Right lobe of liver (tissue), 6 donors: ENCODE results near the gene AP4S1. TPM values are rescaled to one million over a fixed set of nuclear protein-coding genes. Genes with fewer than 3 reads are reported as not detected.
A peak's percentile ranks its signal among the peaks of the same experiment; 100 is the strongest.

Experiments
- ATAC-seq, 4 donors: fragments of 200-7000 bp; cut with Tn5 transposase; one replicate each; pipeline ENCODE4 v1.9.1; 2020; ENCODE audit warnings: mild to moderate bottlenecking in 4 of 4, moderate library complexity in 4 of 4
- DNase-seq, 3 donors: peaks; one replicate each; pipeline ENCODE4 v3.0.0-alpha.2; 2020
- H3K27ac ChIP-seq, 3 donors: fragments of 200-600 bp; one replicate each; pipeline ENCODE4 v1.8.0; 2022
- H3K27me3 ChIP-seq, 2 donors: fragments of 200-600 bp; one replicate each; pipeline ENCODE4 v1.8.0; 2022
- H3K36me3 ChIP-seq, 4 donors: fragments of 200-600 bp; sonication (generic) in 1 of 4; one replicate each; pipeline versions ENCODE4 v1.5.1 to v1.8.0; 2017 to 2022; ENCODE audit warnings: control low read depth in 1 of 4
- H3K4me1 ChIP-seq, 4 donors: fragments of 200-600 bp; sonication (generic) in 1 of 4; one replicate each; pipeline versions ENCODE4 v1.5.1 to v1.8.0; 2017 to 2022; ENCODE audit warnings: control low read depth in 1 of 4
- H3K4me3 ChIP-seq, 3 donors: fragments of 200-600 bp; one replicate each; pipeline ENCODE4 v1.8.0; 2022
- H3K9me3 ChIP-seq, 4 donors: fragments of 200-600 bp; sonication (generic) in 1 of 4; one replicate each; pipeline versions ENCODE4 v1.5.1 to v1.8.0; 2017 to 2022; ENCODE audit warnings: control low read depth in 1 of 4
- POLR2A ChIP-seq: fragments of 450-650 bp; IDR thresholded peaks from one replicate; pipeline ENCODE4 v1.6.1; 2017; ENCODE audit warnings: antibody characterized with exemption, mild to moderate bottlenecking
- WGBS: methylation state at CpG from one replicate; pipeline ENCODE4 v1.1.6; 2018; ENCODE audit warnings: low coverage, low lambda C conversion rate; ENCODE audit not compliant: insufficient coverage; ENCODE audit errors: missing lambda C conversion rate; 5-methylcytosine and 5-hydroxymethylcytosine counted together
- intact Hi-C, 2 donors: fragments of 100-400 bp; cut with DNase I; formaldehyde crosslinking; loops; one replicate each; pipeline versions ENCODE4 v1.11.2 to v1.14.1; 2022
- total RNA-seq, 6 experiments: library from RNA; depleted of rRNA in 2 of 6; stranded (reverse); fragments of >200 nt in 2 of 6; fragmentation: NEBNext Ultra II Directional in 3 of 6; extraction: Animal tissue kit (Norgen Biotek cat#: 25700) in 3 of 6; gene quantifications; one replicate each; pipeline versions ENCODE4 v1.1.0 to v1.2.4, GENCODE V29; 2016 to 2023
- TF ChIP-seq, protein P1 (sequence below), 4 donors: fragments of 200-600 bp in 3 of 4; fragments of 450-650 bp in 1 of 4; IDR thresholded peaks; one replicate each; pipeline versions ENCODE4 v1.5.1 to v1.8.0; 2016 to 2022; ENCODE audit warnings: antibody characterized with exemption in 4 of 4, mild to moderate bottlenecking in 2 of 4
- donor health status: DM: no; HTN: yes; CAD: no.
- donor health status: DM: no; HTN: no; CAD: no.
- donor health status: DM: no; HTN: no; CAD: no.
- donor health status: DM: no; HTN: yes; CAD: no.
- donor health status: DM: no; HTN: yes; CAD: no.

The AP4S1 gene
- total RNA-seq, 6 experiments from 2014 or later: 2.0 to 5.3 (median 2.5) TPM

DNA sequence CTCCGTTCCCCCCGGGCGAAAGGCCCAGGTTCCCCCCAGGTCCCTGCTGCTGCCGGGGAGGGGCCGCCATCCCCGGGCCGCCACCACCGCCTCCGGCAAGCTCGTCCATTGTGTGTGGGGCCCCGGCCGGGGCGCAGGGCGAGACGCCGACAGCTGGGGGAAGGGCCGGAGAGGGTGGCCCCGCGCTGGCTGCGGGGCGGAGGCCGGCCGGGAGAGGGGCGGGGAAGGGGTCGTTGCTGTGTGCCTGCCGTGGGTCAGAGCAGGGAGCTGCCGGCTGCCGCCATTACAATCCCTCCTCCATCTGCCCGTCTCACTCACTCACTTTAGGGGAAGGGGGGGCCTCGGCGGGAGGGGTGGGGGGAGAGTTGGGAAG is 614 bp downstream of the AP4S1 start, which contains the start of gene STRN3:
TSS of gene STRN3 (minus strand) at position 303 of the 373 bp plus-strand sequence. CDS start at position 109, 194 bp downstream.
- 0% methylated on average over 2 of the region's 31 CpGs for WGBS
- intact Hi-C loops: no loop called here
- Histone ChIP-seq H3K9me3 (no peaks in the 10 kb centered on the region), H3K4me1 (peaks cover 0 to 13% (median 2%) of the 10 kb centered on the region in 4 donors), H3K27me3 (no peaks in the 10 kb centered on the region), H3K4me3 (peak within 1 kb of the TSS; percentile 92 to 95 (median 93)), H3K36me3 (no peaks in the 10 kb centered on the region), H3K27ac (peak within 1 kb of the TSS; percentile 98 to 99 (median 98))
- ATAC-seq (no peak), DNase-seq (no peak)
- TF ChIP-seq, protein P1, sequence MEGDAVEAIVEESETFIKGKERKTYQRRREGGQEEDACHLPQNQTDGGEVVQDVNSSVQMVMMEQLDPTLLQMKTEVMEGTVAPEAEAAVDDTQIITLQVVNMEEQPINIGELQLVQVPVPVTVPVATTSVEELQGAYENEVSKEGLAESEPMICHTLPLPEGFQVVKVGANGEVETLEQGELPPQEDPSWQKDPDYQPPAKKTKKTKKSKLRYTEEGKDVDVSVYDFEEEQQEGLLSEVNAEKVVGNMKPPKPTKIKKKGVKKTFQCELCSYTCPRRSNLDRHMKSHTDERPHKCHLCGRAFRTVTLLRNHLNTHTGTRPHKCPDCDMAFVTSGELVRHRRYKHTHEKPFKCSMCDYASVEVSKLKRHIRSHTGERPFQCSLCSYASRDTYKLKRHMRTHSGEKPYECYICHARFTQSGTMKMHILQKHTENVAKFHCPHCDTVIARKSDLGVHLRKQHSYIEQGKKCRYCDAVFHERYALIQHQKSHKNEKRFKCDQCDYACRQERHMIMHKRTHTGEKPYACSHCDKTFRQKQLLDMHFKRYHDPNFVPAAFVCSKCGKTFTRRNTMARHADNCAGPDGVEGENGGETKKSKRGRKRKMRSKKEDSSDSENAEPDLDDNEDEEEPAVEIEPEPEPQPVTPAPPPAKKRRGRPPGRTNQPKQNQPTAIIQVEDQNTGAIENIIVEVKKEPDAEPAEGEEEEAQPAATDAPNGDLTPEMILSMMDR (IDR thresholded peaks at IDR 0.05): no peak
- TF ChIP-seq POLR2A: no peak

DNA sequence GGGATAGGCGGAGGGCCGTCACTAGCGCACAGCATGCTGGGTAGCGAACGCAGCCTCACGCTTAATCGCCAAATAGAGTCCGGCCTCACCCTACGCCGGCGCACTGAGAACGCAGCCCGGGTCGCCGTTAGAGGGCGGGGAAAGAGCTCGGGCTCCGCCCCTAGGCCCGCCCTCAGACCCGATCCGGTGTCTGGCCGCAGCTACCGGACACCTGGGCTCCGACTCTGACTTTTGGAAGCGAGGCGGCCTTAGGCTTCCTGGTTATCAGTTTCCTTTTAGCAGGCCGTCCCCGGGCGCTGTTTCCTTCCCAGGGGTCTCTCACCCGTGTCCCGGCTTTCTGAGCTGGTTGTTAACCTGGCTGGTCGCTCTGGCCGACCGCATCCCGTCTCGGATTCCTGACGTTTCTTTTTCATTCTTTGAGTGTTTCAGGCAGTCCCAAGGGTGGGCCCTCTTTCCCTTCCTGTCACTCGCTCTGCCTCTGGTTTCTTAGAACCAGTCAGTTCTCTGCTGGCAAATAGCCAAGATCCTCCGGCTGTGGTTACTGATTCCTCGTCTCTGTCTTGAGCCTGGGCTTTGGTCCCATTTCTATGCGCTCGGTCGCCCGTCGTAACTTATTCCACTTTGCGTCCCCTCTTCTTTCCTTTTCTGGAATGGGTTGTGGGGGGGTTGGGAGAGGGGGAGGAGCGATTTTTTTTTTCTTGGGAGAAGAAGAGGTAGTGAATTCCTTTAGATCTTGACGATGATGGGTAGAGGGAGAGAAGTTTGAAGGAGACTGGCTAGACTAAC is 1.2 kb downstream of the AP4S1 start:
- no peaks in the 10 kb centered on the region for H3K9me3 ChIP-seq
- peak overlapping the region; percentile 98 to 99 (median 98) for H3K27ac ChIP-seq
- no peaks in the 10 kb centered on the region for H3K36me3 ChIP-seq
- intact Hi-C loops: no loop called here
- peak; percentile 94 for TF ChIP-seq POLR2A
- TF ChIP-seq, protein P1 (IDR thresholded peaks at IDR 0.05): peak in 1 of 4 donors; percentile 17
- peak; percentile 98 for DNase-seq
- ATAC-seq: peak; percentile 91 to 98 (median 93)
- H3K27me3 ChIP-seq: no peaks in the 10 kb centered on the region
- peak overlapping the region; percentile 92 to 95 (median 93) for H3K4me3 ChIP-seq
- H3K4me1 ChIP-seq: peaks cover 0 to 8% (median 0%) of the 10 kb centered on the region in 4 donors
- WGBS: under 1% methylated on average over 23 of the region's 48 CpGs

DNA sequence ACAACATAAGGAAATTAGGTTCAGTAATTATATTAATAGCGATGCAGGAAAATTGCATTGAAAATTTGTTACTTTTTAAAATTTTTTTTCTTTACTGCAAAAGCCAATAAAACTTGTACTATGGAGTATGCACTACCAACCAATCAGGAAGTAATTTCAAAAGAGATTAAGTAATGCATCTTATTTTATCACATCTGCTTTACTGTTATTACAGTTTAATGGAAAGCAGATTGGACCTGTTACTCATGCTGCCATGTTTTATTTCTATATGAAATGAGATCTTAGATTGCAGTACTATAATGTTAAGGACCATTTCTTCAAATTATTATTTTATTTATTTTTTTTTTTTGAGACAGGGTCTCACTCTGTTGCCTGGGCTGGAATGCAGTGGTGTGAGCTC is 2.4 kb downstream of the AP4S1 start:
- ATAC-seq (no peak), DNase-seq (no peak)
- H3K36me3 ChIP-seq: no peaks in the 10 kb centered on the region
- peak overlapping the region in 2 of 3 donors; percentile 98 to 99 for H3K27ac ChIP-seq
- intact Hi-C loops: no loop called here
- no peaks in the 10 kb centered on the region for H3K9me3 ChIP-seq
- no peaks in the 10 kb centered on the region for H3K27me3 ChIP-seq
- whole genome bisulfite sequencing: 100% methylated on average over 1 of the region's 1 CpG
- peaks cover 0 to 13% (median 3%) of the 10 kb centered on the region in 4 donors for H3K4me1 ChIP-seq
- H3K4me3 ChIP-seq: peak overlapping the region in 2 of 3 donors; percentile 92 to 93
- TF ChIP-seq POLR2A: no peak
- TF ChIP-seq, protein P1 (IDR thresholded peaks at IDR 0.05): no peak

DNA sequence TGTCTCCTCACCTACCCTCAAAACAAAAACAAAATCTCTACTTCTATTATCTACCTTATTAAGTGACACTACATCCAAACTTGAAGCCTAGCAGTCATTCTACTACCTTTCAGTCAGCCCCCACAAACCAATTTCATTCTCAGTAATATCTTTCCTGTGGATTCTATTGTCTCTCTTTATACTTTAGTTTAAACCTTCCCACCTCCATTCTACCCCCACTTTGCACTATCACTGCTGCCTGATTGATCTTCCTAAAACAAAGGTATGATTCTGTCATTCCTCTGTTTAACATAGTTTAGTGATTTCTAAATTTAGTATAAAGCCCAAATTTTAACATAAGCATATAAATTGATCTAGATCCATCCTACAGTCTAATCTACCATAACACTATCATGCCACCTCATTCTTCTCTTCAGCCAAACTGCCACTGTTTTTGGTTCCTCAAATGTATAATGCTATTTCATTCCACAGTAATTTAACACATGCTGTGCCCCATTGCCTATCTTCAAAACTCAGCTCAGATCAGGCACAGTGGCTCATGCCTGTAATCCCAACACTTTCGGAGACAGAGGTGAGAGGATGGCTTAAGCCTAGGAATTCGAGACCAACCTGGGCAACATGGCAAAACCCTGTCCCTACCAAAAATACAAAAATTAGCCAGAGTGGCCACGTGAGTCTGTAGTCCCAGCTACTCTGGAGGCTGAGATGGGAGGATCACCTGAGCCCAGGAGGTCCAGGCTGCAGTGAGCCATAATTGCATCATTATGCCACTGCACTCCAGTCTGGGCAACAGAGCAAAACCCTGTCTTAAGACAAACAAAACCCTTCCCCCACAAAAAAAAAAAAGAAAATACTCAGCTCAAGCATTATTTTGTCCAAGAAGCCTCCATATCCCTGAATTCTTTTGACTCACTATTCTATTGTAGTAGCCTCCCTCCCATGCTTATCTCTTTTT is 3.8 kb downstream of the AP4S1 start:
- Histone ChIP-seq H3K27me3 (no peaks in the 10 kb centered on the region), H3K9me3 (no peaks in the 10 kb centered on the region), H3K4me1 (peaks cover 0 to 18% (median 7%) of the 10 kb centered on the region in 4 donors), H3K27ac (no peak overlapping the region), H3K4me3 (no peak overlapping the region), H3K36me3 (no peaks in the 10 kb centered on the region)
- DNase-seq: no peak
- WGBS: 93% methylated on average over 3 of the region's 3 CpGs
- intact Hi-C loops: no loop called here
- no peak for ATAC-seq
- no peak for TF ChIP-seq POLR2A
- TF ChIP-seq, protein P1 (IDR thresholded peaks at IDR 0.05): no peak
